ENCODE measurements around the gene TCEAL8. TPM values are rescaled to one million over a fixed set of nuclear protein-coding genes. Genes with fewer than 3 reads are reported as not detected.

TCEAL8 gene
- 10 to 100 TPM; 38.4 to 54.6 (median 47.9) TPM for total RNA-seq

GRCh38 chrX:103254921-103255493 lies at the start of gene TCEAL8:
TCEAL8 (minus strand) TSS chrX:103255155; CDS start chrX:103253979, 1,176 bp downstream.
- no peak for TF ChIP-seq POLR2A (IDR thresholded peaks at IDR 0.05)
- TF ChIP-seq, protein P1, sequence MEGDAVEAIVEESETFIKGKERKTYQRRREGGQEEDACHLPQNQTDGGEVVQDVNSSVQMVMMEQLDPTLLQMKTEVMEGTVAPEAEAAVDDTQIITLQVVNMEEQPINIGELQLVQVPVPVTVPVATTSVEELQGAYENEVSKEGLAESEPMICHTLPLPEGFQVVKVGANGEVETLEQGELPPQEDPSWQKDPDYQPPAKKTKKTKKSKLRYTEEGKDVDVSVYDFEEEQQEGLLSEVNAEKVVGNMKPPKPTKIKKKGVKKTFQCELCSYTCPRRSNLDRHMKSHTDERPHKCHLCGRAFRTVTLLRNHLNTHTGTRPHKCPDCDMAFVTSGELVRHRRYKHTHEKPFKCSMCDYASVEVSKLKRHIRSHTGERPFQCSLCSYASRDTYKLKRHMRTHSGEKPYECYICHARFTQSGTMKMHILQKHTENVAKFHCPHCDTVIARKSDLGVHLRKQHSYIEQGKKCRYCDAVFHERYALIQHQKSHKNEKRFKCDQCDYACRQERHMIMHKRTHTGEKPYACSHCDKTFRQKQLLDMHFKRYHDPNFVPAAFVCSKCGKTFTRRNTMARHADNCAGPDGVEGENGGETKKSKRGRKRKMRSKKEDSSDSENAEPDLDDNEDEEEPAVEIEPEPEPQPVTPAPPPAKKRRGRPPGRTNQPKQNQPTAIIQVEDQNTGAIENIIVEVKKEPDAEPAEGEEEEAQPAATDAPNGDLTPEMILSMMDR (IDR thresholded peaks at IDR 0.05): no peak
- intact Hi-C loops (cut with DNase I; ENCODE audit: low total_unique reads): no loop called here
- H3K4me3 ChIP-seq (ENCODE audit: low read depth, poor library complexity, severe bottlenecking): peak within 1 kb of the TSS; percentile 56
- 1 to 38% methylated on average over 22 of the region's 22 CpGs for WGBS, 2 donors
- DNase-seq (ENCODE audit: low spot score in 2 of 2): peak; percentile 73 to 94

- TF ChIP-seq, protein P1 (IDR thresholded peaks at IDR 0.05): no peak
- no peak for TF ChIP-seq POLR2A (IDR thresholded peaks at IDR 0.05)
- intact Hi-C loops (cut with DNase I; ENCODE audit: low total_unique reads): no loop called here
- no peak overlapping the region for H3K4me3 ChIP-seq (ENCODE audit: low read depth, poor library complexity, severe bottlenecking)
- DNase-seq (ENCODE audit: low spot score in 2 of 2): no peak
Observed at GRCh38 chrX:103304705-103305104, 49.8 kb upstream of the TCEAL8 start.

GRCh38 chrX:103293118-103293517 lies 38.2 kb upstream of the TCEAL8 start:
- no peak for DNase-seq (ENCODE audit: low spot score in 2 of 2)
- WGBS, 2 donors: 78 to 100% methylated on average over 2 of the region's 2 CpGs
- H3K4me3 ChIP-seq (ENCODE audit: low read depth, poor library complexity, severe bottlenecking): no peak overlapping the region
- TF ChIP-seq POLR2A (IDR thresholded peaks at IDR 0.05): no peak
- TF ChIP-seq, protein P1 (IDR thresholded peaks at IDR 0.05): no peak
- intact Hi-C loops (cut with DNase I; ENCODE audit: low total_unique reads): no loop called here

- TF ChIP-seq POLR2A (IDR thresholded peaks at IDR 0.05): no peak
- TF ChIP-seq, protein P1 (IDR thresholded peaks at IDR 0.05): no peak
- no peak overlapping the region for H3K4me3 ChIP-seq (ENCODE audit: low read depth, poor library complexity, severe bottlenecking)
- no peak for DNase-seq (ENCODE audit: low spot score in 2 of 2)
- 59 to 90% methylated on average over 1 of the region's 1 CpG for WGBS, 2 donors
- intact Hi-C loops (cut with DNase I; ENCODE audit: low total_unique reads): no loop called here
Observed at GRCh38 chrX:103279624-103280023, 24.7 kb upstream of the TCEAL8 start.

GRCh38 chrX:103276581-103277002 lies 21.6 kb upstream of the TCEAL8 start, which contains the start of gene TCEAL5:
TCEAL5 (minus strand) TSS chrX:103276750; CDS start chrX:103274563, 2,187 bp downstream.
- H3K4me3 ChIP-seq (ENCODE audit: low read depth, poor library complexity, severe bottlenecking): no peak within 1 kb of the TSS
- intact Hi-C loops (cut with DNase I; ENCODE audit: low total_unique reads): no loop called here
- TF ChIP-seq POLR2A (IDR thresholded peaks at IDR 0.05): no peak
- TF ChIP-seq, protein P1 (IDR thresholded peaks at IDR 0.05): no peak
- DNase-seq (ENCODE audit: low spot score in 2 of 2): no peak
- WGBS, 2 donors: 3 to 35% methylated on average over 8 to 17 of the region's 17 CpGs
